Measurements from ENCODE around the gene CUX1.
"Not testable (repeated sequence)": the region's sequence is repeated elsewhere in the genome, so short reads cannot be mapped to it uniquely, and the experiment has no call there.

Gene CUX1

DNA sequence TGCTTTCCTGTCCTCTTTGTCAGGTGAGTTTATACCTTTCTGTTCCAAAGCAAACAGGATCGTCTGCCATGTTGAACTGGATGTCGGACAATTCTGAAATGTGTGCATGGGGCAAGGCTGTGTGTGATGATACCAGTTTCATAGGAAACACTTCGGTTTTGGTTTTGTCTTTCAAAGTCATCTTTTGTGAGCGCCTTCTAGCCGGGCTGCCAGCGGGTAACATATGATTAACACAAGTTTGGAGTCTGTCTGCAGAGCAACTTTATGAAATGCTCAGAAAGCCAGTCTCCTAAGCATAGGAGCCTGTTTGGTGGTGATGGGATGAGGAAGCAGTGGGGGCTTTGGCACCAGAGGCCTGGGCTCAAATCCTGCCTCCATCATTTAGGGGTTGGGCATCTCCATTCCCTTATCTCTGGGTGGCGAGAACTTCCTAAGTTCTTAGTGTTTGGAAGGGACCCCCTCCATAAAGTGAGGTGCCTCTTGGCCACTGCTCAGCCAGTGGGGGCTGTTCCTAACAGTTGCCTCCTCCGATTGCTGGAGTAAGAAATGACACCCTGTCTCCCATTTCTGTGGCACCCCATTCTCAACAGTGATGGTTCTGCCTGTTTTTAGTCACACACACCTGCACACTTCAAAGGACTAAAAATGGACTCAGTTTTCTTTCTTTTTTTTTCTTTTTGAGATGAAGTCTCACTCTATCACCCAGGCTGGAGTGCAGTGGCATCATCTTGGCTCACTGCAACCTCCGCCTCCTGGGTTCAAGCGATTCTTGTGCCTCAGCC lies 36.8 kb downstream of the CUX1 start:
- no peak for DNase-seq

DNA sequence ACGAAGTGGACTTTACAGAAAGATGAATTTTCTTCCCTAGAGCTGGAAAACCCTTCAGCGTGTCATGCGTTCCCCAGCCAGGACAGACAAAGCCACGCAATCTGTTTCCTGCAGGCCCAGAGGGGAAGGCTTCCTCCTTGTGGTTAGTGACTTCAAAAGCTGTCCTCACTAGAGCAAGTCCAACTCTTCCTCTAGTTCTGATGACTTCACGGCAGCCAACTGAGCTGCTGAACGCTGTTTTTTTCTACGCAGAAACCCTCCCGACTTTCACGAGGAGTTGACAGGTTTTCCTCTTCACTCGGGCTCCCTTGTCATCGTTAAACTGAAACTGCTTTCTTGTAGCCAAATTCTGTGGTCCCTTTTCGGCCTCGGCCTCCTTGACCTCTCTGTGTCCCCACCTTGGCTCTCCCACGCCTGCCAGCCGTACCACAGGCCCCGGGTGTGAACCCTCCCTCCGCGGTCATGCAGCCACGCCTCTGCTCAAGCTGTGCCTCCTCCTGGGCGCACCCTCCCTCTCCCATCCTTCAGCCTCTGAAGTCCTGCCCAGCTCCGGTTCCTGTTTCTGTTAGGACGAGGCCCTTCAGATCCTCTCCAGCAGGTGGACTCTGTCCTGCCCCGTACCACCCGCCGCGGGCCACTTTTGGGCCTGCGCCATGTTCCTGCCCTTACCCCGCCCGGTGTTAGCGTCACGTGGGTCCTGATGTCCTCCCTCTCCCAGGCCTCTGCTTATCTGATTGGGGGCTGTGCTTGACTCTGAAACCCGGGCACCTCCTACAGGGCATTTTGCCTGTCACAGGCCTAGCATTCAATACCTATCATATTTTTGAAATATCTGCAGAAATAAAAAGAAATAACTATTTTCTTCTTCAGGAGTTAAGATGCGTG lies 39.3 kb downstream of the CUX1 start:
- peak; percentile 68 for DNase-seq

DNA sequence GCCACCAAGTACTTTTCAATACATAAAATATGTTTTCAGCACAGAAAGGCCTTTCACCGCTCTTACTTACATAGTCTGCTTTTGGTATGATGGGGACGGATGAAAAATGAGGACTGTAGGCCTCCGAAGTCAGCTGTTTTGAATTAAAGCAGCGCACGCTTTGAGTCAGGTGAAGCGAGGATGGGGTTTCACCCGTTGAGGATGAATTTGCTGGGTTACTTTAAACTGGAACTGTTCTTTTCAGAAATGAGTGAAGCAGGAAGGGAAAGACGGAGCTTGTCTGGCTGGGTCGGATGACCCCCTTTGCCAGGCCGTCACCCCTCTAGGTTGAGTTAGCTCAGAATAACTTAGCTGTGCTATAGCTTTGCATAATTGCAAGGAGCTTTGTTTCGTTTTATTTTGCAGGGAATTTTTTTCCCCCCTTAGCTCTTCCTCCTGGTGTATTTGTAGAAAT lies 40.0 kb downstream of the CUX1 start:
- DNase-seq, result no peak

DNA sequence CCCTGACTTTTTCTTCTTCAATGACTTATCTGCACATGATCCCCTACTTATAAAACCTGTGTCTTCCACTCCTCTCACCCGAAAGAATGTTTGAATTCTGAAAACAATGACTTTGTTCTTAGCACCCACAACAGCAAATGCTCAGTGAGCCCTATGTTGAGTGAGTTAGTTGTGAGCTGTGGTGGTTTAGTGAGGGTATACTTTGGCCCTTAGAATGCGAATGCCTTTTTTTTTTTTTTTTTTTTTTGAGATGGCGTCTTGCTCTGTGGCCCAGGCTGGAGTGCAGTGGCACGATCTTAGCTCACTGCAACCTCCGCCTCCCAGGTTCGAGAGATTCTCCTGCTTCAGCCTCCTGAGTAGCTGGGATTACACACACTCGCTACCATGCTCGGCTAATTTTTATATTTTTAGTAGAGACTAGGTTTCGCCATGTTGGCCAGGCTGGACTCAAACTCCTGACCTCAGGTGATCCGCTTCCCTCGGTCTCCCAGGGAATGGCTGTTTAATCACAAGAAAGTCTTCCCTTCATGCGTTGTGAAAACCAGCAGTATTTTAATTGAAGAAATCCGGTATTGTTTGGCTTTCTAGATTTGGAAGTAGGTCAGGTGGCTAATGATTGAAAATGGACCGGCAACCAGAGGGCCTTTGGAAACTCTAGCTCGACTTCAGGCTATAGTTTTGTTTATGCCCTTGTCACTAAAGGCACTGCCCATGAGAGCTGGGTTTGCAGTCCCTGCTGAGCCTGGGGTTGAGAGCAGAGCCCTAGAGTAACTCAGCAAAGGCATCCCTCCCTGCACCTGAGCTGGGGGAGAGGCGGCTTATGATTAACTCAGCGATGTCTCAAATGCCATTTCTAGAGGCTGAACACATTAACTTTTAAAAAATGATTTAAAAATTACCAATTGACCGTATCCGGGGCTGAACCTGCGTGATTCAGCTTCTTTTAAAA lies 41.3 kb downstream of the CUX1 start:
- DNase-seq, result no peak

DNA sequence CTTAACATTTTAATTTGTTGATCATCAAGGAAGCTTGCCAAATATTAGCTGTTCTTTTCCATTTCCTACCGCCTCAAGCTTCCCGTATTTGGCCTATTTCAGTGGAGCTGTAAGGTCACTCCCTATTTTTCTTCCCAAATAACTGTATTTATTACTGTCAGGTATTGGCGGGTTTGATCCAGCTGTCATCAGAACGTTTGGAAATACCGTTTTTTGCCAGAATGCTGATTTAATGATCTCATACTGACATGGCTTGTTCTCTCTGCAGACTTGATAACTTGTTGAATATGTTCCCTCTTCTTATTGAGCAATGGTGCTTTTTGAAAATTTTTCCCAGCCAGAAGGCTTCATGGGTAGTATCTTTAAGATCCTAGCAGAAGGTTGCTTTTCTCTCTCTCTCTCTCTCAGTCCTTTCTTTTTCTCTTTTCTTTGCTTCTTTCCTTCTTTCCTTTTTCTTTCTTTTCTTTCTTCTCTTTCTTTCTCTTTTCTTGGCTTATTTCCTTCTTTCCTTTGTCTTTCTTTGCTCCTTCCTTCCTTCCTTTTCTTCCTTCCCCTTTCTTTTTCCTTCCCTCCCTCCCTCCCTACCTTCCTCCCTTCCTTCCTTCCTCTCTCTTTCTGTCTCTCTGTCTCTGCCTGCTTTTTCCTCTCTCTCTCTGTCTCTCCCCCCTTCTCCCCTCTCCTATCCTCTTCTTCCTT lies 42.1 kb downstream of the CUX1 start:
- DNase-seq, result no peak

DNA sequence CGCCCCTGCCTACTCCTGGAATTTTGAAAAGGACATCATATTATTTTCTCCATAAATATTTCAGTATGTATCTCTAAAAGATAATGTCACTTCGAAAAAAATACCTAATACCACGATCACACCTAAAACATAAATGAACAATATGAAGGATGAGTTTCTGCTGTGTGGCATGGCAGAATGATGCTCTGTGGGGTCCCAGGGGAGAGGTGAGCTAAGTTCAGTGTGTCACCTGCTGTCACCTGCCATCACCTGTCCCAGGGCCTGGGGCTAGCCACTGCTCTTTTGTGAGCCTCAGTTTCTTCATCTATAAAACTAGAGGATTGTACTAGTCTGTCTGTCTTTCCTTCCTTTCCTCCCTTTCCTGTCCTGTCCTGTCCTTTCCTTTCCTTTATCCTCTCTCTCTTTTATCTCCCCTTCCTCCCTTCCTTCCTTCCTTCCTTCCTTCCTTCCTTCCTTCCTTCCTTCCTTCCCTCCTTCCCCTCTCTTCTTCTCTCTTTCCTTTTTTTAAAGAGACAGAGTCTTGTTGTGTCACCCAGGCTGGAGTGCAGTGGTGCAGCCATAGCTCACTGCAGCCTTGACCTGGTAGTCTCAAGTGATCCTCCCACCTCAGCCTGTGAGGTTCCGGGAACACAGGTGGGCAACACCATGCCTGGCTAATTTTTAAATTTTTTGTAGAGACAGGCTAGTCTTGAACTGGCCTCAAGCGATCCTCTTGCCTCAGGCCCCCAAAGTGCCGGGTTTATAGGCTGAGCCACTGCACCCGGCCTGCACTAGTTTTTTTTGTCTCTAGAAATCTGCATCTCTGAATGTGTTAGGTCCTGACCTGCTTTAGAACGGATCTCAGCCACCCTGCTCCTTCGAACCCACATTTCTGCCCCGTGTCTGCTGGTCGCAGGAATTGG lies 43.1 kb downstream of the CUX1 start:
- no peak for DNase-seq

DNA sequence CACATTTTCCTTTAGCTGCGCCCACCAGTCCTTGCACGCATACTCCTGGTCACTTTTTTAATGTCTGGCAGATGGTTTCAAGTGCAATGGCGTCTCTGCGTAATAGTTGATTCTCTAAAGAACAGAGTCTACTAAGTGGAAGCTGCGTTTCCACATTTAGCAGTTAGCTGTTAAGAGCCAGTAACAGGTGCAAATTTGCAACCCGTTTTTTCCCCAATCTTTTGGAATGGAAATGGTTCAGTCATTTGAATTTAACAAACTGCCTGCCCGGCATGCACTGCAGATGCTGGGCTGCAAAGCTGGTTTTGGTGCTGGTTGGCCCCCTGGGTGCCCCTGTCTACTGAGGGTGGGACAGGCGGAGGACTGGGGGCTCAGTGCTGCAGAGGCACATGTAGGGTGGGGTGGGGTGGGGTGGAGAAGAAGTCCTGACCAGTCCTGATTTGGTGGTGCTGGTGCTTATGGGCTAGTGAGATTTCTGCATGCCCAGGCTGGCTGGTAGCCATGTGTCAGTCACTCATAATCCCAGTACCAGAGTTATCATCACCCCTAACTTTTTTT lies 43.9 kb downstream of the CUX1 start:
- DNase-seq, result no peak

DNA sequence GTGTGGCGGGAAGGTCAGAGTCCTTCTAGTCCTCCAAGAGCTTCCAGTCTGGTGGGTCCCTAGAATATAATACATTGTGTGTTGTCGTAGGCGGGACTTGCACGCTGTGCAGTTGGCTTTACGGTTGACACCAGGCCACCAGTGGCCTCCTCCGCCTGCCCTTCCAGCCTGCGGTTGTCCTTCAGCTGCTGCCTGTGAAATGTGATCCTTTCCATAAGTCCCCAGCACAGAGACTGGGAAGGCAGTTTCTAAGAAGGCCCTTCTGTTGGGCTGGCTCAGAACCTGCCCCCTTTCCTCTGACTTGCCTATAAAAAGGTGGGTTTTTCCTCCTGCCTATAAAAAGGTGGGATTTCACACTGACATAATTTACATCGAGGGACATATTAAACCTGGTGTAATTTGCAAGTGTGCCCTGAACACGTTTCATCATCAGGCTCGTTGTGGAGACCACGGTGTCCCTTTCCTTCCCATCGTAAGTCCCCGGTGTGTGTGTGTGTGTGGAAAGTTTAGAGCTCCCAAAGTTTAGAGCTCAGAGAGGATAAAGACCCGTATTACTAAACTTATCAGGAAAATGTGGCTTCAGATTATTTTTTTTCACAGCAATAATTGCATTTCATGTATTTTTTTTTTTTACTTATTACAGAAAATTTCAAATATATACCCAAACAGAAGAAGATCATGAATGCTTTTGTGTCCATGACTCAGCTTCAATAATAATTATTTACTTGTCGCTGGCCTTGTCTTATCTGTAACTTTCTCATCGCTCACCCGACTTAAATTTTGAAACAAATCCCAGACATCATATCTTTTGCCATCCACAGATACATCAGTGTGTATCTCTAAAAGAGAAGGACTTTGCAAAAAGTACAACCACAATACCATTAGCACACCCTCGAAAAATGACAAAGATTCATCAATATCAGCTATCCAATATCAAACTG lies 45.1 kb downstream of the CUX1 start:
- DNase-seq, result no peak

DNA sequence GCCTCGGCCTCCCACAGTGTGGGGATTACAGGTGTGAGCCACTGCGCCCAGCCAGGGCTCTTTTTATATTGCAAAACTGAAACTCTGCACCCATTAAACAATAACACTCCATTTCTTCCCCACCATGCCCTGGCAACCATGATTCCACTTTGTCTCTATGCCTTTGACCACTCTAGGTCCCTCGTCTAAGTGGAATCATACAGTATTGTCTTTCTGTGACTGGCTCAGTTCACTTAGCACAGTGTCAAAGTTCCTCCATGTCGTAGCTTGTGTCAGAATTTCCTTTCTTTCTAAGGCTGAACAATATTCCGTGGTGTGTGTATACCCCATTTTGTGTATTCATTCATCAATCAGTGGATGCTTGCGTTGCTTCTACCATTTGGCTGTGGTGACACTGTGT lies 46.2 kb downstream of the CUX1 start:
- no peak for DNase-seq

DNA sequence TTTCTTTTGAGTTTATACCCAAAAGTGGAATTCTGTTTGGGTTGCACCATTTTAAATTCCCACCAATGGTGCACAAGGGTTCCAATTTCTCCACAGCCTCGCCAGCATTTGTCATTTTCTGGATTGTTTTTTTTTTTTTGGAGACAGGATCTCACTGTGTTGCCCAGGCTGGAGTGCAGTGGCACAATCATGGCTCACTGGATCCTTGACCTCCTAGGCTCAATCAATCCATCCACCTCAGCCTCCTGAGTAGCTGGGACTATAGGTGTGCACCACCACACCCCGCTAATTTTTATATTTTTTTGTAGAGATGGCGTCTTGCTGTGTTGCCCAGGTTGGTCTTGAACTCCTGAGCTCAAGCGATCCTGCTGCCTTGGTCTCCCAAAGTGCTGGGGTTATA lies 46.6 kb downstream of the CUX1 start:
- no peak for DNase-seq

DNA sequence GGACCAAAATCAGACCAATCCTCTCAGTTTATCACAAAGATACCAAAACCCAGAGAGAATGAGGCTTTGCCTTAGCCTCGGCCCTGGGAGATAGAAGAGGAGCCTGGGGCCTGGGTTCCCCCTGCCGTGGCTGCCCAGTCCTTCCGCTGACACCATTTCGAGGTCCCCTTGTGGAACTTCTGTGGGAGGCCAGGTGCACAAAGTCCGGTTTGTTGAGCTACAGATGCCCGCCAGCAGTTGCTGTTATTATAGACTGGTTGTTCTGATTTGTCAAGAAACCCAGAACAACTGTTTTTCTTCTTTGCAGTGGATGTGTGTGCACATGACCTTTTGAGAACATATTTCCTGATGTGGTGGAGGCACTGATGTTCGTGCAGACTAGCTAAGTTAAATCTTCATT lies 47.6 kb downstream of the CUX1 start:
- no peak for DNase-seq

DNA sequence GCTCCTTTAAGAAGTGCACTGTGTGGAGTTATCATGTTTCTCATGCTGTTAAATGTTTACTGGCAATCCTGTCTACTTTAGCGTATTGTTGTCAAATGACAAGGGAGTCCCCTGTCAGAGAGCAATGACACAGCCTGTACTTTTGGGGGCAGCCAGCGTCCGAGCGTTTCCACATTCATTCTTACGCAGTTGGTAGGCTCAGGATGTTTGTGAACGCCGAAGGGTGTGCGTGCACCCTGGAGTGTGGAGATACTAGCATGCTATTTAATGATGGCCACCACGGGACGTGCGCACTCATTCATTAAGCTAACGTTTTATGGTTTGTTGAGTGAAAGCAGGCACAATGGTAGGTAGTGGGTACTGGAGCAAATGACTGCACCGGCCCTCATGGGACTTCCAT lies 48.0 kb downstream of the CUX1 start:
- DNase-seq, result no peak

DNA sequence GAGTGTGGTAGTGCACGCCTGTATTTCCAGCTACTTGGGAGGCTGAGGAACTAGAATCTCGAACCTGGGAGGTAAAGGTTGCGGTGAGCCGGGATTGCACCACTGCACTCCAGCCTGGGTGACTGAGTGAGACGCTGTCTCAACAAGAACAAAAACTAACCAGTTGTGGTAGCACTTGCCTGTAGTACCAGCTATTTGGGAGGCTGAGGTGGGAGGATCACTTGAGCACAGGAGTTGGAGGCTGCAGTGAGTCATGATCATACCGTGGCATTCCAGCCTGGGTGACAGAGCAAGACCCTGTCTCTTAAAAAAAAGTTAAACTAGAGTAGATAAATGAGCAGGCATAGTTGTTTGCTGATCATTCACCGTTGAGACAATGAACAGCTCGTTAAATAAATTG lies 48.9 kb downstream of the CUX1 start:
- DNase-seq, result no peak

DNA sequence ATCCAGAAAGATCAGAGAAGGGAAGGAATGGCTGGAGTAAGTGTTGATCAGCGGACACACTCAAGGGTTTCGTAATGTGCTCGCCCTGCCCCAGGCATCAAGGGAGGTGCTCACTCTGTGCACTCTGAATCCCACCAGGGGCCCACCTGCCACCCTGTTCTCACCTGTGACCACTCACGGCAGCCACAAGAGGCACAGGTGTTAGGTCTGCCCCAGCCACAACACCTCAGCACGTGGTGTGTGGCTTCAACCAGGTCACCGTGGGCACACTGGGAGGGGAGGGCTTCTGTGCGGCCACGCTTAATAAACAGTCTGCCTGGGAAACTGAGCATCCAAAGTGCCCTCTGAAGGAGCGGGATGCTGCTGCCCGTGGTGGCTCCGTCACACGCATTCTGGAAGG lies 49.8 kb downstream of the CUX1 start:
- DNase-seq, result no peak

DNA sequence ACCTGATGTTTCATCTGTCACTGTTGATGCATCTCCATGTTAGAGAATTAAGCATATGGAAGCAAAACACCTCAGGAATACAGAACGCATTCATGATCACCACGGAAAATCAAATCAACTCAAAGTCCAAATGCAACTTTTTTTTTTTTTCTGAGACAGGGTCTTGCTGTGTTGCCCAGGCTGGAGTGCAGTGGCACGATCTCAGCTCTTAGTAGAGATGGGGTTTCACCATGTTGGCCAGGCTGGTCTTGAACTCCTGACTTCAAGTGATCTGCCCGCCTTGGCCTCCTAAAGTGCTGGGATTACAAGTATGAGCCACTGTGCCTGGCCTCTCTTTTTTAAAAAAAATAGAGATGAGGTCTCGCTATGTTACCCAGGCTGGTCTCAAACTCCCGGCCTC lies 50.3 kb downstream of the CUX1 start:
- DNase-seq, result not testable (repeated sequence)

DNA sequence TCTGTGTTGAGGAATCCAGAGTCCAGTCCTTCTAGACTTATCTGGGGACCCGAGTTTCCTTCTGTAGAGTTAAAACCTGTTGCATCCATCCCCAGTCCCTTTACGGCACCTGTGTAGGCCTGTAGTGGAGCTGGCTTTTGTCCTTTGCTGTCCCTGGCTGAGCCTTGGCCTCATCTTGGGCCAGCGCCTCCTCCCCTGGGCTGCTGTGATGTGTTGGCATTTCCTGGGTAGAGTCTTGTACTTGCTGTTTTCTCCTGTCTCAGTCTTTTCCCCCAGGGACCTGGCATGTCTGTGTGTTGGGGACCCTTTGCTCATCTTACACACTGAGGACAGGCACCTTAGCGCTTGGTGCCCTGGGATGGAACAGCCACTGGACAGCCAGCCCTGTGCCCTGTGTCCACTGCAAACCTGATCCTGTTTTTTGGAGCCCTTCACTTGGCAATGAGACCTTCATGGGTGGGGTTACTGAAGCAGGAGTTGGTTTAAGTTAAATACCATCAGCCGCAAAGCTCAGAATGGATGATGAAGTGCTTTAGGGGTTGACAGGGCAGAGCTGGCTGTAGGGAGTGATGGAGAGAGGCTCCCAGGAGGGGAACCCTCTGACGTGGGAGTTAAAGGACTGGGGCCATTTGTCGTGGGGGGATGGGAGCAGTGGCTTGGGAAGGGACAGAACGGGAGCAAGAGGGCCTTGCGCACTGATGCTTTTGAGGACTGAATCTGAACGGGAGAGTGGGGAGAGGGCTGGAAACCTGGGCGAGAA lies 50.9 kb downstream of the CUX1 start:
- no peak for DNase-seq

DNA sequence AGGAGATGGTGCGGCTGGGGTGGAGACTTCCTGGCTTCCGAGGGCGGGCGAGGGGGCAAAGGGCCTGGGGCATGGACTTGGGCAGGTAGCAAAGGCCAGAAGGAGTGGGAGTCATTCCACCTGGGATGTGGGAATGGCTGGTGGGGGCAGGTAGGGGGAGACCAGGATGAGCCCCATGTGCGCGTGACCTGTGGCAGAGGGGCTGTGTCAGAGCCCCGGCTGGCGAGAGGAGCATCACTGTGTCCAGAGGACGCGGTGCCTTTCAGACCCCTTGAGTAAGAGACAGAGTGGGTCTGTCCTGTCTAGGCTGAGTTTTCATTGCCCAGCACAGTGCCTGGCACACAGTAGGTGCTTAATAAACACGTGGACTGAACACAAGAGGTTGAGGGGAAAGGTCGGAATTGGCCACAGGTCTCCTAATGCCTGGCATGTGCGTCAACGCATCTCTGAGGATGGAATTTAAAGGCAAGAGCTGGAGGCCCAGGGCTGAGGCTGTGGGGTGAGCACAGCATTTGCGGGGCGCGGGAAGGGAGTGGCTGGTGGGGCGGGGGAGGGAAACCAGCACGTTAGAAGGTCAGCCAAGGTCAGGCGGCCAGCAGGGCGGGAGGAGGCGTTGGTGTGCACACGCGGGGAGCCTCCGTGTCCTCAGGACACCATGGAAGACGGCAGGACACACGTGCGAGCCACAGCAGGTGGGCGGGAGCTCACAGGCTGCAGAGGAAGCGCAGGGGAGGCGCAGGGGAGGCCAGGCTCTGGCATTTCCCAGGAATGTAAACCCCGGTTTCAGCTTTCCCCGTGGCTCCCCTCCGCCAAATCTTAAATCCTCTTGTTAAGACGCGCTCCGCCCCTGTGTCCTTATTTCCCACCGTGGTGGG lies 51.8 kb downstream of the CUX1 start:
- DNase-seq, result no peak

DNA sequence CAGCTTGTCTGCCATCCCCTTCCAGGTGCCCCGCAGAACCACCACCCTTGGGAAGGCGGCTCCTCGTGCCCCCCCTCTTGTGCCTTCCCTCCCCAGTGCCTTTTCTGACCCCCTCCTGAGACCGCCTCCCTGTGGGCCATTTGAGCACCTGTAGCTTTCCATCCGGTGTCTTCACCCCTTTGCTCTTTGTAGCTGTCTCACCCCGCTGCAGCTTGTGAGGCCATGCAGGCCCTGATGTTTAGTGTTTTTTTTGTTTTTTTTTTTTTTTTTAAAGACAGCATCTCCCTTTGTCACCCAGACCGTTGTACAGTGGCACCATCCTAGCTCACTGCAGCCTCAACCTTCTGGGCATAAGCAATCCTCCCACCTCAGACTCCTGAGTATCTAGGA lies 52.5 kb downstream of the CUX1 start:
- DNase-seq, result no peak

Data from effector CD4-positive, alpha-beta T cell (primary cell).